GM18867 (cell line): ENCODE measurements around the gene OR51B5.
"Not testable (repeated sequence)": the region's sequence is repeated elsewhere in the genome, so short reads cannot be mapped to it uniquely, and the experiment has no call there.

Source experiments
- ATAC-seq: cut with Tn5 transposase; IDR thresholded peaks from one replicate; pipeline ENCODE4 v1.9.1; 2021; ENCODE audit warnings: mild to moderate bottlenecking, moderate library complexity; ENCODE audit not compliant: unreplicated experiment

OR51B5 gene, protein sequence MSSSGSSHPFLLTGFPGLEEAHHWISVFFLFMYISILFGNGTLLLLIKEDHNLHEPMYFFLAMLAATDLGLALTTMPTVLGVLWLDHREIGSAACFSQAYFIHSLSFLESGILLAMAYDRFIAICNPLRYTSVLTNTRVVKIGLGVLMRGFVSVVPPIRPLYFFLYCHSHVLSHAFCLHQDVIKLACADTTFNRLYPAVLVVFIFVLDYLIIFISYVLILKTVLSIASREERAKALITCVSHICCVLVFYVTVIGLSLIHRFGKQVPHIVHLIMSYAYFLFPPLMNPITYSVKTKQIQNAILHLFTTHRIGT

DNA sequence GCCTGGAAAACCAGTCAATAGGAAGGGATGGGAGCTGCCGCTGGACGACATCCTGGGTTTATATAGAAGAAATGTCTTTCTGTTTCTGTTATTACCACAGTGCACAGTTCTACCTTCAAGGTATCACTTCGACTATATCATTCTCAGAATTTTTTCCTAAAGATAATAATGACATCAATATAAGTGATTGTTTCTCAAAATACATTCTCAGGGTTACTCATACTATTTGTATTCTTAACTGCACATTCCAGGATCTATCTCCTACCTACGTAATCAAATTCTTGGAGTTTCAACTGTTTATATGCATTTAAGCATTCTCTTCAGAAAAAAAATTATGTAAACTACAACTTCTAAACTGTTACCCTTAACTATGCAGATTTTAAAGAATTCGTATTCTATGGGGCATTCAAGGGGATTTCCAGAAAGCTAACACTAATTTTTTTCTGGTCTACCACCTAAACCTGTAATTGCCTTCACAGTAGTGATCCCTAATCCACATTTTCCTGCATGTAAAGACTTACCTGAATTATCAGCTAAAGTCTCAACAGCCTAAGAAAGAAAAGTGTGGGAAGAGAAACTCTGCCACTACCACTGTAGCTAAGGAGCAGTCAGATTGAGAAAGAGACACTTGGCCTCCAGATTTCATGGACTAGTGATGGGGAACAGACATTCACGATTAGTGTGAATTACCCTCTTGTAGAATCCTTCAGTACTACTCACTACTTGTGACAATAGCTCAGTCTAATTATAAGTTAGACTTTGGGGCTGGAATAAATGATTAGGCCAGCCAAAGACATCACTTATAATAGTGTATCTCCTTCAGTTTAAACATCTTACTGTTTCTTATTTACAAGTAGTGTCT, at the start of gene OR51B5:
TSS of gene OR51B5 (minus strand) at position 51 of the 862 bp plus-strand sequence. CDS start at position 51, 0 bp downstream.
- ATAC-seq, result no peak

DNA sequence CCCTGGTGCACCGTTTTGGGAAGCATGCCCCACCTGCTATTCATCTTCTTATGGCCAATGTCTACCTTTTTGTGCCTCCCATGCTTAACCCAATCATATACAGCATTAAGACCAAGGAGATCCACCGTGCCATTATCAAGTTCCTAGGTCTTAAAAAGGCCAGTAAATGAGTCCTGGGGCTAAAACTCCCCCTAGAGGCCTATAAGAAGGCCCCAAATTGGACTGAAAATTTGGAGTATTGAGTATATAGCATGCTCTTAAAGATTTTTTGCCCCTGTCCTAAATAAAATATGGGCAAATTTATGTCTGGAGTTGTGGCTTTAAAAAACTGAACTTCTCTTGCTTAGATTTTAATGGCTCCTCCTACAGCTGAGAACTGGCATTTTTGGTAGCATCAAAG, 46.9 kb upstream of the OR51B5 start:
- no peak for ATAC-seq

GRCh38 chr11:5384335-5384734, 41.0 kb upstream of the OR51B5 start:
- no peak for ATAC-seq

- ATAC-seq, result no peak
These were observed 40.3 kb upstream of the OR51B5 start, which contains the start of gene OR51M1 for GRCh38 chr11:5383576-5383975. Gene OR51M1 (plus strand): TSS chr11:5383812. CDS start chr11:5389399, 5,587 bp downstream.

GRCh38 chr11:5380740-5381342, 37.5 kb upstream of the OR51B5 start:
- ATAC-seq, result peak; percentile 96

GRCh38 chr11:5369789-5370188, 26.5 kb upstream of the OR51B5 start:
- ATAC-seq, result no peak

DNA sequence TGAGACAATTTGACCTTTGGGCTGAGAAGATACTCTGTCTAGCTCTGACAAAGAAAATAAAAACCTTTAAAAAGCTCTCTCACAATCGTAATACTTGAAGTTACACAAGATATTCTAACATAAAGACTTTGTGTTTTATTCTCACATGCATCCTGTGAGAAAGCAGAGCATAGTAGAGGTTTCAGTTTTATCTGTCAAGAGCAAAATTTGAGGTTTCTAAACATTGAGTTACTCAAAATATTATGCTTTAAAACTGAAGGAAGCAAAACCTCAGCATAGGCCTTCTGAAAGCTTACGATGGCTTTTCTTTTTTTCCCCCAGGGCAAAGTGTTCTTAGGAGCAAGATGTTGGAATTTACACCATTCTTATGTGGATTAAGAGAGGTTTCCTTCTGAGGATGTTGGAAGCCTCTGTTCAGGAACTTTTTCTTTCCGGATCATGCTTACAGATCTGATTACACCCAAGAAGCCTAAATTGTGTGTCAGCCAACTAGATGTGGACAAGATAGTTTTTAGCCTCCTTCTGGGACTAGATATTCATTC, 25.2 kb upstream of the OR51B5 start:
- no peak for ATAC-seq

GRCh38 chr11:5367448-5368074, 24.2 kb upstream of the OR51B5 start:
- ATAC-seq, result no peak

DNA sequence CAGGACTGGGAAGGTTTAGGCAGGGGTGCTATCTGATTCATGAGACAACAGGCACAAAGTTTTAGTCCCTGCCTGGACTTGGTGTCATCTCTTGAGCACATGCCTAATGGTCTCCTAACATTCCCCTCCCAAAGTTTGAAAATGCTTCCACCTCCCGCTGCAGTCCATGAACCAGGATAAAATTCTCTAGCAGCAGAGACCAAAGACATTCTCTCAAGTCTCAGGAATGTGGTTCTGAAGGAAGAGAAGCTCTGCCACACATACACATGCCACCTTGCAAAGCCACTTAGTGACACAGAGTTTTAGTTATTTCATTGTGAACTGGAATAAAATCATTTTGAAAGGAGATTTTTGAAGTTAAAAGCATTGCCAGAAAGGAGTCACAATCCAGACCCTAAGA, 23.5 kb upstream of the OR51B5 start:
- no peak for ATAC-seq

DNA sequence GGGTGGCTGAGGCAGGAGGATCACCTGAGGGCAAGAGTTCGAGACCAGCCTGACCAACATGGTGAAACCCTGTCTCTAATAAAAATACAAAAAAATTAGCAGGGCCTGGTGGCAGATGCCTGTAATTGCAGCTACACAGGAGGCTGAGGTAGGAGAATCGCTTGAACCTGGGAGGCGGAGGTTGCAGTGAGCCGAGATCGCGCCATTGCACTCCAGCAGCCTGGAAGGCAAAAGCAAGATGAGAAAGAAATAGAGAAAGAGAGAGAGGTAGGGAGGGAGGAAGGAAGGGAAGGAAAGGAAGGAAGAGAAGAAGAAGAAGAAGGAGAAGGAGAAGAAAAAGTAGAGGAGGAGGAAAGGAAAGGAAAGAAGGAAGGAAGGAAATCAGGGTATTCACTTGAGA, 23.0 kb upstream of the OR51B5 start:
- ATAC-seq, result not testable (repeated sequence)

DNA sequence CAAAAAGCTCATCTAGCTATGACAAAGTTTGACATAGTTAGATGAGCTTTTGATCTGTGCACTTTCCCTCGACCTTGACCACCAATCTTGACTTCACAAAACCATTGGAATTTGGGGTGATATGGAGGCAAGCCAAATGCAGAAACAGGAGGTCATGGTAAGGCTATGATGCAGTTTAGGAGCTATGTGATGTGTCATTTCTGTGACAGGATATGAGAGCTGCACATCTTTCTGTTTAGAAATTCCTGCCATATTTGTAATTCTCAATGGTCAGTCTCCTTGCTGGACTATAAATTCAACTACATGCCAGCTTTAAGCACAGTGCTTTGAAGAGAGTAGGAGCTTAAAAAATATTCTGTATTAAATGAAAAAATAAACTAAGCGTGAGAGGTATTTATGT, 20.9 kb upstream of the OR51B5 start:
- ATAC-seq, result no peak

DNA sequence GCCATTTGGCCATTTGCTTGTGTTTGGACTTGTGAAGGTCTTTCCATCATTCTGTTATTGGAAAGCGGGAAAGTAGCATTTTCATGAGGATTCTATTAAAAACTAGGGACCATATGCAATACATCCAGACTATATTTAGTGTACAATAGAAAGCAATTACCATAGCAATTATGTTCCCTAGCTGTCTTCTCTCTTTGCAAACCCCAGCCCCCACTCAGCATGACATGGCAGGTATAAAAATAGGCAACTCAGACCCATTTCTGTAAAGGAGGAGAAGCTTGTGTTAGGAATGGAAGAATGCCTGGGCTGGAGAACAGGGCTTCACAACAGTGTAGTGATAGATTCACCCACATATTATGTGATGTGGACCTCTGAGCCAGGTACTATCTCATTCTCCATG, 20.4 kb upstream of the OR51B5 start:
- ATAC-seq, result no peak

DNA sequence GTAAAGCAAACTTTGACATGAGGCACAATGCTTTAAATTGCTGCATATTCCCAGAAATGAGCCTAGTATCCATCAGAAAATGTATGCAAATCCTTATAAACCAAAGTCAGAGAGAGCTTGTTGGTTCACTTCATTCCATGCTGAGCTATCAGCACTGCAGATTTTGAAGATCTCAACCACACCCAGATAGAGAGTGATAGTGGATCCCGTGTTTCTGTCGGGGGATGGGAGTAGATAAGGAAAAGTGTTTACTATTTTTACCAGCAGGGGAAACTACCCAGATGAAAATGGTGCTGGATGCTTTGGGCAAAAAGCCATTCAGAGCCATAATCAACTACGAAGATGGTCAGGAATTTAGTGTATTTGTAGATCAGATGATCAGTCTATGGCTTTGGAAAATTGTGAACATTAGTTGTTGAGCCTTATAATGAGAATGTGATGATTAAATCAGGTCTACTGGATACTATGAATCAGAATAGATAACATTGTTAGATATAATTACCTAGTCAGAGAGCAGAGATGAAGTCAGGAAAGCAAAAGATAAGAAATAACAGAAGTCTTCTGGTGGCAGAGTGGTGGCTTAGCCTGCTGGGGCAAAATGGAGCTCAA, 18.8 kb upstream of the OR51B5 start:
- ATAC-seq, result no peak

DNA sequence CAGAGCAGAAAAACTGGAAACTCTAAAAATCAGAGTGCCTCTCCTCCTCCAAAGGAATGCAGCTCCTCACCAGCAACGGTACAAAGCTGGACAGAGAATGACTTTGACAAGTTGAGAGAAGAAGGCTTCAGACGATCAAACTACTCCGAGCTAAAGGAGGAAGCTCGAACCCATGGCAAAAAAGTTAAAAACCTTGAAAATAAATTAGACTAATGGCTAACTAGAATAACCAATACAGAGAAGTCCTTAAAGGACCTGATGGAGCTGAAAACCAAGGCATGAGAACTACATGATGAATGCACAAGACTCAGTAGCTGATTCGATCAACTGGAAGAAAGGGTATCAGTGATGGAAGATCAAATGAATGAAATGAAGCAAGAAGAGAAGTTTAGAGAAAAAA, 12.7 kb upstream of the OR51B5 start:
- not testable (repeated sequence) for ATAC-seq

DNA sequence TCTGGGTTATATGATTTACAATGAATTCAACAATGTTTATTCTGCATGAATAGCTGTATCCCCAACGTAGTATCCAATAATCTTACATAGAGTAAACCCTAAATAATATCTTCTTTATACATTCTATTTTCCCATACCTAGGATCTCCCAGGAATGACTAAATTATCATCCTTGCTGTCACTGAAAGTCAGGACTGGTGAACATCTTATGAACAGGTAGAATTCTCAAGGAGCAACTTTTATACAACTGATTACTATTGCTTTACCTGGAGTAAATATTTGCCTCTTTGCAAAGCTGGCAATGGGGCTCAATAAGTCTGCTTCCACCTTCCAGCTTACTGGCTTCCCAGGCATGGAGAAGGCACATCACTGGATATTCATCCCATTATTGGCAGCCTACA, 7.9 kb upstream of the OR51B5 start, which contains the start of gene OR51B6:
TSS of gene OR51B6 (plus strand) at position 301 of the 400 bp plus-strand sequence. CDS start at position 301, 0 bp downstream.
- no peak for ATAC-seq

GRCh38 chr11:5349550-5349949, 6.2 kb upstream of the OR51B5 start:
- no peak for ATAC-seq

DNA sequence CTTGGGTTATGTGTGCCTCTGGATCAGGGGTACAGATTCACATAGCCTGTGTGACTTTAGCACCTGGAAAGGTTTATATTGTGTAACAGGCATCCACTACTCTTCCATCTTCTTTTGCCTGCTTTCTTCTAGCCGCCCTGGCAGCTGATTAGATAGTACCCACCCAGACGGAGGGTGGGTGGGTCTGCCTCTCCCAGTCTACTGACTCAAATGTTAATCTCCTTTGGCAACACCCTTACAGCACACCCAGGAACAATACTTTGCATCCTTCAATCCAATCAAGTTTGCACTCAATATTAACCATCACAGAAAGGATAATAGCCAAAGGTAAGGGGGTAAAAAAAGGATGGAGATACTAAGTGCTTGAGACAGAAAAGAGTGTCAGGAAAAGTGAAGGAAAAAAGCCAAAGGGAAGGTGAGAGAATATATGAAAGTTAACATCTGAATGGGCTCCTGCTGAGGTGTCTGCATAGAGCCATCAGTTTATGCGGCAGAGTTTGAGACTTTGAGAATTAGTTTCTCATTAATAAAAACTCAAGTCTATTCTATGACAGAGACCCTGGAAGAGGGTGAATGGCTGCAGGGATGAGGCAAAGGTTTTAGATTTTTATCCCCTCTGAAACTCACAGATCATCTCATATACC, 5.3 kb upstream of the OR51B5 start:
- ATAC-seq, result no peak

GRCh38 chr11:5345831-5346230, 2.5 kb upstream of the OR51B5 start:
- ATAC-seq, result no peak

GRCh38 chr11:5339771-5340322, 3.5 kb downstream of the OR51B5 start:
- ATAC-seq, result peak; percentile 61
